Activated CD4-positive, CD25-positive, alpha-beta regulatory T cell treated with anti-CD3 and anti-CD28 coated beads, Interleukin-2, amount 50 U/mL, for 72 hours (primary cell): ENCODE results near the gene C11orf97.
"Not testable (repeated sequence)": the region's sequence is repeated elsewhere in the genome, so short reads cannot be mapped to it uniquely, and the experiment has no call there.

ENCODE experiments used
- DNase-seq: peaks from one replicate; pipeline ENCODE4 v3.0.0; 2021

C11orf97 gene

GRCh38 chr11:94558468-94558867 lies 46.2 kb downstream of the C11orf97 start:
- no peak for DNase-seq

GRCh38 chr11:94558932-94559331 lies 46.7 kb downstream of the C11orf97 start:
- DNase-seq, result no peak

- no peak for DNase-seq
Measured at GRCh38 chr11:94559361-94559760, 47.1 kb downstream of the C11orf97 start.

- DNase-seq, result no peak
Measured at GRCh38 chr11:94560834-94561233, 48.6 kb downstream of the C11orf97 start.

GRCh38 chr11:94563176-94563847 lies 51.1 kb downstream of the C11orf97 start:
- no peak for DNase-seq

- no peak for DNase-seq
Measured at GRCh38 chr11:94563848-94564467, 51.7 kb downstream of the C11orf97 start.

- no peak for DNase-seq
Measured at GRCh38 chr11:94567181-94567670, 55.0 kb downstream of the C11orf97 start, which contains the start of gene PIWIL4. Gene PIWIL4 (plus strand): TSS chr11:94567368. CDS start chr11:94567519, 151 bp downstream.

- no peak for DNase-seq
Measured at GRCh38 chr11:94568200-94568599, 55.9 kb downstream of the C11orf97 start.

- DNase-seq, result no peak
Measured at GRCh38 chr11:94568717-94569116, 56.5 kb downstream of the C11orf97 start.

GRCh38 chr11:94572975-94573374 lies 60.7 kb downstream of the C11orf97 start:
- DNase-seq, result not testable (repeated sequence)

- no peak for DNase-seq
Measured at GRCh38 chr11:94574193-94574961, 62.1 kb downstream of the C11orf97 start.

GRCh38 chr11:94576306-94576705 lies 64.0 kb downstream of the C11orf97 start:
- no peak for DNase-seq

GRCh38 chr11:94577841-94578240 lies 65.6 kb downstream of the C11orf97 start:
- no peak for DNase-seq
